K562 (cell line): ENCODE data around the gene EXOC3L2. TPM values are rescaled to one million over a fixed set of nuclear protein-coding genes. Genes with fewer than 3 reads are reported as not detected.
A peak's percentile ranks its signal among the peaks of the same experiment; 100 is the strongest.

Experiments used
- BCOR ChIP-seq: fragments of 450-650 bp; IDR thresholded peaks from 2 replicates; pipeline ENCODE4 v1.6.1; 2016
- CREB1 ChIP-seq, 2 experiments: sonication (generic) in 1 of 2; formaldehyde crosslinking in 1 of 2; IDR thresholded peaks; 2 replicates each; pipeline versions ENCODE4 v1.6.1 to v1.8.0; 2012 to 2022; ENCODE audit warnings: inconsistent platforms in 1 of 2, mild to moderate bottlenecking in 1 of 2, missing genetic modification reagents in 1 of 2, moderate library complexity in 1 of 2
- ELF4 ChIP-seq: fragments of 450-650 bp; formaldehyde crosslinking; IDR thresholded peaks from 2 replicates; pipeline ENCODE4 v1.4.0; 2022; ENCODE audit warnings: missing genetic modification characterization
- ETV1 ChIP-seq: fragments of 450-650 bp; conservative IDR thresholded peaks from 2 replicates; pipeline ENCODE4 v1.6.1; 2016; ENCODE audit warnings: missing genetic modification characterization, control low read depth, low read depth, missing compliant biosample characterization
- FOXJ3 ChIP-seq: sonication (generic); formaldehyde crosslinking; IDR thresholded peaks from 2 replicates; pipeline ENCODE4 v1.4.0; 2020; ENCODE audit warnings: mild to moderate bottlenecking, missing genetic modification reagents
- HCFC1 ChIP-seq: IDR thresholded peaks from 2 replicates; pipeline ENCODE4 v1.6.1; 2012; ENCODE audit warnings: low read depth, low read length, improper control_type of control experiment
- HDAC8 ChIP-seq: fragments of 450-650 bp; IDR thresholded peaks from 2 replicates; pipeline ENCODE4 v1.6.1; 2016; ENCODE audit warnings: mild to moderate bottlenecking, missing genetic modification characterization, moderate library complexity, missing compliant biosample characterization
- HMG20B ChIP-seq: fragments of 250-450 bp; sonication (Bioruptor Pico); IDR thresholded peaks from 2 replicates; pipeline ENCODE4 v1.5.0; 2021; ENCODE audit warnings: mild to moderate bottlenecking
- JUN ChIP-seq, 2 experiments: sonication (generic) in 1 of 2; formaldehyde crosslinking in 1 of 2; IDR thresholded peaks; 2 replicates each; pipeline versions ENCODE4 v1.6.1 to v1.8.0; 2012 to 2022; ENCODE audit warnings: borderline replicate concordance in 2 of 2, mild to moderate bottlenecking in 2 of 2, improper control_type of control experiment in 1 of 2, low read depth in 1 of 2, low read length in 1 of 2, missing genetic modification reagents in 1 of 2
- KDM1A ChIP-seq, 2 experiments: fragments of 450-650 bp; IDR thresholded peaks; 2 replicates each; pipeline ENCODE4 v1.6.1; 2016; ENCODE audit warnings: mild to moderate bottlenecking in 2 of 2
- NCOA4 ChIP-seq: fragments of 450-650 bp; IDR thresholded peaks from 2 replicates; pipeline ENCODE4 v1.6.1; 2018; ENCODE audit warnings: mild to moderate bottlenecking; ENCODE audit not compliant: partially characterized antibody
- RFX7 ChIP-seq: fragments of 250-450 bp; sonication (Bioruptor Pico); IDR thresholded peaks from 2 replicates; pipeline ENCODE4 v1.5.1; 2021; ENCODE audit warnings: mild to moderate bottlenecking
- SIN3A ChIP-seq, 2 experiments: fragments of 150-350 bp in 1 of 2; IDR thresholded peaks; 2 replicates each; pipeline ENCODE4 v1.6.1; 2011 to 2016; ENCODE audit warnings: borderline replicate concordance in 2 of 2, low read depth in 2 of 2, low read length in 2 of 2, mild to moderate bottlenecking in 2 of 2, moderate library complexity in 2 of 2; ENCODE audit not compliant: control insufficient read depth in 1 of 2
- TARDBP ChIP-seq: fragments of 450-650 bp; IDR thresholded peaks from 2 replicates; pipeline ENCODE4 v1.6.1; 2016
- XRCC3 ChIP-seq: fragments of 450-650 bp; IDR thresholded peaks from 2 replicates; pipeline ENCODE4 v1.6.1; 2017; ENCODE audit warnings: mild to moderate bottlenecking, moderate library complexity
- XRCC4 ChIP-seq: IDR thresholded peaks from one replicate; pipeline ENCODE4 v1.6.1; 2011; ENCODE audit not compliant: insufficient read depth, insufficient read length; ENCODE audit errors: extremely low read depth
- ZC3H11A ChIP-seq: IDR thresholded peaks from 2 replicates; pipeline ENCODE4 v1.6.1; 2012; ENCODE audit warnings: low read depth, low read length, improper control_type of control experiment
- ZKSCAN8 ChIP-seq: fragments of 200-800 bp; sonication (Bioruptor generic); IDR thresholded peaks from 2 replicates; pipeline ENCODE4 v1.6.1; 2016; ENCODE audit warnings: missing genetic modification characterization, missing compliant biosample characterization
- ZNF133 ChIP-seq: fragments of 250-450 bp; sonication (Bioruptor Pico); IDR thresholded peaks from 2 replicates; pipeline ENCODE4 v1.4.0; 2020; ENCODE audit warnings: mild to moderate bottlenecking
- ZNF3 ChIP-seq: fragments of 250-450 bp; sonication (Bioruptor Pico); IDR thresholded peaks from 2 replicates; pipeline ENCODE4 v1.5.0; 2021; ENCODE audit warnings: mild to moderate bottlenecking, moderate library complexity
- ZNF311 ChIP-seq: fragments of 250-450 bp; sonication (Bioruptor Pico); IDR thresholded peaks from 2 replicates; pipeline ENCODE4 v1.4.0; 2020; ENCODE audit warnings: mild to moderate bottlenecking, moderate library complexity
- polyA plus RNA-seq, 8 experiments: library from polyadenylated mRNA; depleted of rRNA in 4 of 8; stranded (reverse) in 5 of 8; unstranded in 3 of 8; fragments of >200 nt; fragmentation: Nextera tagmentation in 2 of 8; fragmentation: Illumina TruSeq in 1 of 8; extraction: Ambion mirVana in 2 of 8; extraction: Trizol in 1 of 8; gene quantifications; 2 replicates each; pipeline versions ENCODE4 v1.2.1 to v1.2.3, GENCODE V29; 2011 to 2014; ENCODE audit warnings: inconsistent platforms in 1 of 8, missing spikeins in 1 of 8
- total RNA-seq, 7 experiments: library from RNA; depleted of rRNA in 6 of 7; stranded (reverse); fragments of >200 nt in 6 of 7; fragmentation: Illumina TruSeq in 2 of 7; extraction: Trizol in 2 of 7; gene quantifications; 2 replicates each; pipeline versions ENCODE4 v1.2.1 to v1.2.3, GENCODE V29; 2011 to 2021; ENCODE audit warnings: low replicate concordance in 1 of 7
- TF ChIP-seq, protein P1 (sequence below): fragments of 200-400 bp; formaldehyde crosslinking; IDR thresholded peaks from 2 replicates; pipeline ENCODE4 v1.6.1; 2017; ENCODE audit warnings: mild to moderate bottlenecking, low read depth, low read length, moderate library complexity
- TF ChIP-seq, protein P2 (sequence below), 2 experiments: fragments of 450-650 bp; conservative IDR thresholded peaks; 2 replicates each; pipeline ENCODE4 v1.6.1; 2017; ENCODE audit warnings: mild to moderate bottlenecking in 2 of 2, moderate library complexity in 2 of 2
- TF ChIP-seq, protein P3 (sequence below): fragments of 250-450 bp; sonication (Bioruptor Pico); IDR thresholded peaks from 2 replicates; pipeline ENCODE4 v1.5.0; 2020; ENCODE audit warnings: mild to moderate bottlenecking

EXOC3L2 gene
- total and polyA plus RNA-seq, 9 of the 15 experiments (the other 6 are each of a cell fraction or from before 2014, with no cell fraction given) = 0.31 to 19.0 (median 2.4) TPM

DNA sequence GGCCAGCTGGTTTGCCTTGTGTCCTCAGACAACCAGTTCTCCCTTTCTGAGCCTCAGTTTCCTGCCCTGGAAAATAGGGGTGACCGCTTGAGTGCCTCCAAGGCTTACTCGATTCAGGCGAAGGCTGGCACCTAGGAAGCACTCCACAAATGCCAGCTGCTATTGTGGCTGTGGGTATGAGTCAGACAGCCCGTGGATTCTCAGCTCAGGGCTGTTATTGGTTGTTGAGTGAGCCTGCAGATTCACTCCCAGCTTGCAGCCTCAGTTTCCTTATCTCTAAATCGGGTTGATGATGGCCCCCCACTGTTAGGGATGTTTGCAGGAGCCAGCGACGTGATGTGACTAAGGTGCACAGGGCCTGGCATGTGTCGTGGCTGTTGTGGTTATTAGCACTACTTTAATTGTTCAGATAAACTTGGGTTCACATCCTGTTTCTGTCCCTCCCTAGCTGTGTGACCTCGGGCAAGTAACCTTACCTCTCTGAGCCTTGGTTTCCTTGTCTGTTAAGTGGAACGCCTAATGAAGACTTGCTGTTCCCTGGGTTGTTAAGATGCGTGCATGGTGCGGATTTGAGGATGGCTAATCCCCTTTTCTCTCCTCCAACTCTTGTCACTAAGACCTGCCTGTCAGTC lies 8.3 kb upstream of the EXOC3L2 start (continued):
- TF ChIP-seq NCOA4 (peak; percentile 33), ZKSCAN8 (CRISPR knock-in tag) (no peak), XRCC4 (no peak), RFX7 (CRISPR knock-in tag) (no peak), ZNF133 (no peak), JUN (IDR thresholded peaks at IDR 0.05; ENCODE audit: borderline replicate concordance, low read depth, low read length) (no peak), JUN (CRISPR knock-in tag; IDR thresholded peaks at IDR 0.05; ENCODE audit: borderline replicate concordance) (0 out of 2 replicates have a peak, but pooled peaks have one; percentile 33), BCOR (peak; percentile 91), XRCC3 (no peak), TARDBP (no peak), HDAC8 (tag) (no peak), CREB1 (IDR thresholded peaks at IDR 0.05) (no peak), CREB1 (CRISPR knock-in tag; IDR thresholded peaks at IDR 0.05) (no peak), KDM1A (IDR thresholded peaks at IDR 0.05) (peak; percentile 69 to 76), HCFC1 (no peak), ZNF311 (CRISPR knock-in tag) (no peak), SIN3A (IDR thresholded peaks at IDR 0.05; ENCODE audit: borderline replicate concordance in 2 of 2, control insufficient read depth in 1 of 2, low read depth in 2 of 2, low read length in 2 of 2) (no peak), HMG20B (CRISPR knock-in tag) (no peak), ETV1 (tag) (no peak; the same call in 1 of the 2 replicates), ELF4 (CRISPR knock-in tag) (no peak), ZNF3 (CRISPR knock-in tag) (no peak), FOXJ3 (CRISPR knock-in tag) (no peak), ZC3H11A (no peak)
- TF ChIP-seq, protein P1, sequence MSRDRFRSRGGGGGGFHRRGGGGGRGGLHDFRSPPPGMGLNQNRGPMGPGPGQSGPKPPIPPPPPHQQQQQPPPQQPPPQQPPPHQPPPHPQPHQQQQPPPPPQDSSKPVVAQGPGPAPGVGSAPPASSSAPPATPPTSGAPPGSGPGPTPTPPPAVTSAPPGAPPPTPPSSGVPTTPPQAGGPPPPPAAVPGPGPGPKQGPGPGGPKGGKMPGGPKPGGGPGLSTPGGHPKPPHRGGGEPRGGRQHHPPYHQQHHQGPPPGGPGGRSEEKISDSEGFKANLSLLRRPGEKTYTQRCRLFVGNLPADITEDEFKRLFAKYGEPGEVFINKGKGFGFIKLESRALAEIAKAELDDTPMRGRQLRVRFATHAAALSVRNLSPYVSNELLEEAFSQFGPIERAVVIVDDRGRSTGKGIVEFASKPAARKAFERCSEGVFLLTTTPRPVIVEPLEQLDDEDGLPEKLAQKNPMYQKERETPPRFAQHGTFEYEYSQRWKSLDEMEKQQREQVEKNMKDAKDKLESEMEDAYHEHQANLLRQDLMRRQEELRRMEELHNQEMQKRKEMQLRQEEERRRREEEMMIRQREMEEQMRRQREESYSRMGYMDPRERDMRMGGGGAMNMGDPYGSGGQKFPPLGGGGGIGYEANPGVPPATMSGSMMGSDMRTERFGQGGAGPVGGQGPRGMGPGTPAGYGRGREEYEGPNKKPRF = no peak
- TF ChIP-seq, protein P2, sequence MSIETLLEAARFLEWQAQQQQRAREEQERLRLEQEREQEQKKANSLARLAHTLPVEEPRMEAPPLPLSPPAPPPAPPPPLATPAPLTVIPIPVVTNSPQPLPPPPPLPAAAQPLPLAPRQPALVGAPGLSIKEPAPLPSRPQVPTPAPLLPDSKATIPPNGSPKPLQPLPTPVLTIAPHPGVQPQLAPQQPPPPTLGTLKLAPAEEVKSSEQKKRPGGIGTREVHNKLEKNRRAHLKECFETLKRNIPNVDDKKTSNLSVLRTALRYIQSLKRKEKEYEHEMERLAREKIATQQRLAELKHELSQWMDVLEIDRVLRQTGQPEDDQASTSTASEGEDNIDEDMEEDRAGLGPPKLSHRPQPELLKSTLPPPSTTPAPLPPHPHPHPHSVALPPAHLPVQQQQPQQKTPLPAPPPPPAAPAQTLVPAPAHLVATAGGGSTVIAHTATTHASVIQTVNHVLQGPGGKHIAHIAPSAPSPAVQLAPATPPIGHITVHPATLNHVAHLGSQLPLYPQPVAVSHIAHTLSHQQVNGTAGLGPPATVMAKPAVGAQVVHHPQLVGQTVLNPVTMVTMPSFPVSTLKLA (conservative IDR thresholded peaks at IDR 0.05) = 0 out of 4 replicates have a peak, but pooled peaks of 1 of the 2 experiments have one; percentile 29
- TF ChIP-seq, protein P3, sequence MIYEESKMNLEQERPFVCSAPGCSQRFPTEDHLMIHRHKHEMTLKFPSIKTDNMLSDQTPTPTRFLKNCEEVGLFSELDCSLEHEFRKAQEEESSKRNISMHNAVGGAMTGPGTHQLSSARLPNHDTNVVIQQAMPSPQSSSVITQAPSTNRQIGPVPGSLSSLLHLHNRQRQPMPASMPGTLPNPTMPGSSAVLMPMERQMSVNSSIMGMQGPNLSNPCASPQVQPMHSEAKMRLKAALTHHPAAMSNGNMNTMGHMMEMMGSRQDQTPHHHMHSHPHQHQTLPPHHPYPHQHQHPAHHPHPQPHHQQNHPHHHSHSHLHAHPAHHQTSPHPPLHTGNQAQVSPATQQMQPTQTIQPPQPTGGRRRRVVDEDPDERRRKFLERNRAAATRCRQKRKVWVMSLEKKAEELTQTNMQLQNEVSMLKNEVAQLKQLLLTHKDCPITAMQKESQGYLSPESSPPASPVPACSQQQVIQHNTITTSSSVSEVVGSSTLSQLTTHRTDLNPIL (CRISPR knock-in tag) = no peak
